Hepatocyte (in vitro differentiated cells): ENCODE results near the gene ARHGAP26. TPM values are rescaled to one million over a fixed set of nuclear protein-coding genes. Genes with fewer than 3 reads are reported as not detected.

Experiments used
- DNase-seq: peaks from one replicate; pipeline ENCODE4 v3.0.0-alpha.2; 2016; ENCODE audit warnings: low spot score
- H2AFZ ChIP-seq: fragments of 200-600 bp; sonication (generic); 2 replicates; pipeline ENCODE4 v1.6.0; 2016; ENCODE audit warnings: antibody characterized with exemption, mild to moderate bottlenecking
- H3K27ac ChIP-seq: fragments of 200-600 bp; sonication (generic); 2 replicates; pipeline ENCODE4 v1.5.1; 2016; ENCODE audit warnings: mild to moderate bottlenecking
- H3K27me3 ChIP-seq: fragments of 200-600 bp; sonication (generic); 2 replicates; pipeline ENCODE4 v1.6.1; 2016
- H3K36me3 ChIP-seq: fragments of 200-600 bp; sonication (generic); replicated peaks from 2 replicates; pipeline ENCODE4 v1.5.1; 2016; ENCODE audit warnings: low read depth; ENCODE audit not compliant: insufficient read depth
- H3K4me1 ChIP-seq: fragments of 200-600 bp; sonication (generic); 2 replicates; pipeline ENCODE4 v1.5.1; 2016; ENCODE audit warnings: mild to moderate bottlenecking, moderate library complexity; ENCODE audit not compliant: insufficient read depth
- H3K4me2 ChIP-seq: fragments of 200-600 bp; sonication (generic); 2 replicates; pipeline ENCODE4 v1.6.0; 2016
- H3K4me3 ChIP-seq: fragments of 200-600 bp; sonication (generic); 2 replicates; pipeline ENCODE4 v1.5.1; 2016; ENCODE audit warnings: mild to moderate bottlenecking
- H3K79me2 ChIP-seq: fragments of 200-600 bp; sonication (generic); 2 replicates; pipeline ENCODE4 v1.6.0; 2017; ENCODE audit warnings: mild to moderate bottlenecking
- H3K9me2 ChIP-seq: fragments of 200-600 bp; sonication (generic); replicated peaks from 2 replicates; pipeline ENCODE4 v1.6.0; 2017; ENCODE audit warnings: mild to moderate bottlenecking; ENCODE audit not compliant: insufficient read depth
- H3K9me3 ChIP-seq: fragments of 200-600 bp; sonication (generic); 2 replicates; pipeline ENCODE4 v1.5.1; 2016; ENCODE audit warnings: low read depth, mild to moderate bottlenecking
- H4K20me1 ChIP-seq: fragments of 200-600 bp; sonication (generic); 2 replicates; pipeline ENCODE4 v1.6.0; 2016; ENCODE audit warnings: mild to moderate bottlenecking; ENCODE audit not compliant: insufficient read depth, poor library complexity, severe bottlenecking
- EZH2 ChIP-seq: fragments of 200-600 bp; sonication (generic); IDR thresholded peaks from 2 replicates; pipeline ENCODE4 v1.6.1; 2016; ENCODE audit warnings: antibody characterized with exemption, mild to moderate bottlenecking, borderline replicate concordance
- EZH2phosphoT487 ChIP-seq: fragments of 200-600 bp; sonication (generic); IDR thresholded peaks from one replicate; pipeline ENCODE4 v1.6.1; 2018; ENCODE audit warnings: antibody characterized with exemption, mild to moderate bottlenecking, low read depth, moderate library complexity; ENCODE audit not compliant: unreplicated experiment, severe bottlenecking
- WGBS: methylation state at CpG from one replicate; pipeline ENCODE4 v1.1.6; 2016; ENCODE audit warnings: low lambda C conversion rate; ENCODE audit errors: missing lambda C conversion rate; 5-methylcytosine and 5-hydroxymethylcytosine counted together
- polyA plus RNA-seq: library from polyadenylated mRNA; unstranded; fragments of >200 nt; fragmentation: Nextera tagmentation; extraction: Ambion mirVana; gene quantifications from 2 replicates; pipeline ENCODE4 v1.2.1, GENCODE V29; 2016
- total RNA-seq: library from RNA; depleted of rRNA; stranded (reverse); fragments of >200 nt; gene quantifications from 2 replicates; pipeline ENCODE4 v1.2.3, GENCODE V29; 2014
- TF ChIP-seq, protein P1 (sequence below): fragments of 200-600 bp; sonication (generic); IDR thresholded peaks from 2 replicates; pipeline ENCODE4 v1.5.1; 2016; ENCODE audit warnings: antibody characterized with exemption, mild to moderate bottlenecking; ENCODE audit not compliant: poor library complexity

The ARHGAP26 gene
- total and polyA plus RNA-seq, 2 experiments from 2014 or later, result 16.5 to 19.8 TPM

- Histone ChIP-seq H3K4me3 (no peak overlapping the region), H3K4me1 (no peaks in the 10 kb centered on the region), H3K9me3 (no peaks in the 10 kb centered on the region), H3K36me3 (no peaks in the 10 kb centered on the region), H3K27ac (no peak overlapping the region), H3K27me3 (no peaks in the 10 kb centered on the region), H2AFZ (no peak overlapping the region), H4K20me1 (no peaks in the 10 kb centered on the region), H3K9me2 (no peaks in the 10 kb centered on the region), H3K4me2 (no peak overlapping the region), H3K79me2 (no peaks in the 10 kb centered on the region)
- no peak for DNase-seq
- 82% methylated on average over 6 of the region's 6 CpGs for WGBS
- TF ChIP-seq, protein P1, sequence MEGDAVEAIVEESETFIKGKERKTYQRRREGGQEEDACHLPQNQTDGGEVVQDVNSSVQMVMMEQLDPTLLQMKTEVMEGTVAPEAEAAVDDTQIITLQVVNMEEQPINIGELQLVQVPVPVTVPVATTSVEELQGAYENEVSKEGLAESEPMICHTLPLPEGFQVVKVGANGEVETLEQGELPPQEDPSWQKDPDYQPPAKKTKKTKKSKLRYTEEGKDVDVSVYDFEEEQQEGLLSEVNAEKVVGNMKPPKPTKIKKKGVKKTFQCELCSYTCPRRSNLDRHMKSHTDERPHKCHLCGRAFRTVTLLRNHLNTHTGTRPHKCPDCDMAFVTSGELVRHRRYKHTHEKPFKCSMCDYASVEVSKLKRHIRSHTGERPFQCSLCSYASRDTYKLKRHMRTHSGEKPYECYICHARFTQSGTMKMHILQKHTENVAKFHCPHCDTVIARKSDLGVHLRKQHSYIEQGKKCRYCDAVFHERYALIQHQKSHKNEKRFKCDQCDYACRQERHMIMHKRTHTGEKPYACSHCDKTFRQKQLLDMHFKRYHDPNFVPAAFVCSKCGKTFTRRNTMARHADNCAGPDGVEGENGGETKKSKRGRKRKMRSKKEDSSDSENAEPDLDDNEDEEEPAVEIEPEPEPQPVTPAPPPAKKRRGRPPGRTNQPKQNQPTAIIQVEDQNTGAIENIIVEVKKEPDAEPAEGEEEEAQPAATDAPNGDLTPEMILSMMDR, result no peak
- TF ChIP-seq EZH2 (no peak), EZH2phosphoT487 (no peak)
These were observed 272.0 kb downstream of the ARHGAP26 start for GRCh38 chr5:143041972-143042770.

- Histone ChIP-seq H3K9me2 (no peaks in the 10 kb centered on the region), H3K79me2 (no peaks in the 10 kb centered on the region), H3K36me3 (no peaks in the 10 kb centered on the region), H3K4me2 (no peak overlapping the region), H3K27me3 (no peaks in the 10 kb centered on the region), H2AFZ (no peak overlapping the region), H4K20me1 (no peaks in the 10 kb centered on the region), H3K9me3 (no peaks in the 10 kb centered on the region), H3K4me3 (no peak overlapping the region), H3K4me1 (no peaks in the 10 kb centered on the region), H3K27ac (no peak overlapping the region)
- DNase-seq, result no peak
- 96% methylated on average over 4 of the region's 4 CpGs for WGBS
- TF ChIP-seq EZH2, result no peak
- TF ChIP-seq EZH2phosphoT487, result no peak
- TF ChIP-seq, protein P1, result no peak
These were observed 274.1 kb downstream of the ARHGAP26 start for GRCh38 chr5:143044265-143044664.

DNA sequence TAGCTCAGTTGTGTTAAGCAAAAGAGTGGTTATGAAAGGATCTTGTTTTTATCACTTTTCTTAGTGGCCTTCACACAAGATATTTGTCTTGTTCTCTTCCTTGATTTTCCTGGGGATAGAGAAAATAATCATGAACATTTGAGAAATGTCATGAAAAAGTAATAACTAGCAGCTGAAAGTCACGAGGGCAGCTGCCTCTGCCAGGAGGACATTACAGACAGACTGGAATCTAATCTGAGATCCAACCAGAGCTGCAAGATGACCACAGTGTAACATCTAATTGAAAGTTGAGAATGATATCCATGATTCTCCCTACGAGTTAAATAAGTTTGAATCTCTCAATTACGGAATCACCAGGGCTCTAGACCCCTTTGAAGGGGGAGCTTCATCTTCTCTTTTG, 274.9 kb downstream of the ARHGAP26 start:
- Histone ChIP-seq H3K4me1 (no peaks in the 10 kb centered on the region), H3K27me3 (no peaks in the 10 kb centered on the region), H3K4me2 (no peak overlapping the region), H3K36me3 (no peaks in the 10 kb centered on the region), H2AFZ (no peak overlapping the region), H3K9me2 (no peaks in the 10 kb centered on the region), H3K4me3 (no peak overlapping the region), H3K27ac (no peak overlapping the region), H4K20me1 (no peaks in the 10 kb centered on the region), H3K9me3 (no peaks in the 10 kb centered on the region), H3K79me2 (no peaks in the 10 kb centered on the region)
- DNase-seq, result no peak
- WGBS, result 93% methylated on average over 3 of the region's 3 CpGs
- TF ChIP-seq, protein P1, result no peak
- TF ChIP-seq EZH2, result no peak
- no peak for TF ChIP-seq EZH2phosphoT487
